HG03521 (cell line): ENCODE data around the gene HMGCS2.
A peak's percentile ranks its signal among the peaks of the same experiment; 100 is the strongest.

ENCODE experiments used
- ATAC-seq: cut with Tn5 transposase; IDR thresholded peaks from one replicate; pipeline ENCODE4 v1.9.1; 2021; ENCODE audit warnings: mild to moderate bottlenecking, moderate library complexity; ENCODE audit not compliant: unreplicated experiment

HMGCS2 gene

GRCh38 chr1:119768778-119769177, at the start of gene HMGCS2:
HMGCS2 (minus strand) TSS chr1:119768905; CDS start chr1:119768844, 61 bp downstream.
- no peak for ATAC-seq

- ATAC-seq, result no peak
These were observed 49.5 kb upstream of the HMGCS2 start for GRCh38 chr1:119818181-119818580.

GRCh38 chr1:119816407-119816806, 47.7 kb upstream of the HMGCS2 start:
- ATAC-seq, result no peak

- ATAC-seq, result no peak
These were observed 47.2 kb upstream of the HMGCS2 start for GRCh38 chr1:119815928-119816327.

GRCh38 chr1:119815361-119815760, 46.7 kb upstream of the HMGCS2 start:
- ATAC-seq, result no peak

- no peak for ATAC-seq
These were observed 45.6 kb upstream of the HMGCS2 start for GRCh38 chr1:119814288-119814687.

GRCh38 chr1:119811985-119812557, 43.4 kb upstream of the HMGCS2 start:
- no peak for ATAC-seq

- ATAC-seq, result no peak
These were observed 42.7 kb upstream of the HMGCS2 start, which contains the start of gene REG4 for GRCh38 chr1:119811387-119811786. REG4 (minus strand) TSS chr1:119811460; CDS start chr1:119808769, 2,691 bp downstream.

- peak; percentile 69 for ATAC-seq
These were observed 40.4 kb upstream of the HMGCS2 start for GRCh38 chr1:119808972-119809550.

- no peak for ATAC-seq
These were observed 39.8 kb upstream of the HMGCS2 start for GRCh38 chr1:119808491-119808890.

- ATAC-seq, result no peak
These were observed 37.8 kb upstream of the HMGCS2 start for GRCh38 chr1:119806489-119806888.

GRCh38 chr1:119805746-119806145, 37.0 kb upstream of the HMGCS2 start:
- no peak for ATAC-seq

GRCh38 chr1:119805247-119805646, 36.5 kb upstream of the HMGCS2 start:
- ATAC-seq, result no peak

- ATAC-seq, result no peak
These were observed 31.0 kb upstream of the HMGCS2 start for GRCh38 chr1:119799599-119800177.

GRCh38 chr1:119799003-119799402, 30.3 kb upstream of the HMGCS2 start:
- ATAC-seq, result no peak

- no peak for ATAC-seq
These were observed 28.9 kb upstream of the HMGCS2 start for GRCh38 chr1:119797606-119798005.

GRCh38 chr1:119797162-119797561, 28.5 kb upstream of the HMGCS2 start:
- no peak for ATAC-seq

GRCh38 chr1:119795261-119796200, 26.8 kb upstream of the HMGCS2 start:
- ATAC-seq, result no peak

- ATAC-seq, result no peak
These were observed 26.2 kb upstream of the HMGCS2 start for GRCh38 chr1:119794876-119795240.

GRCh38 chr1:119794230-119794875, 25.6 kb upstream of the HMGCS2 start:
- no peak for ATAC-seq

GRCh38 chr1:119791377-119791776, 22.7 kb upstream of the HMGCS2 start:
- ATAC-seq, result no peak
